Measurements from ENCODE around the gene KHK. TPM values are rescaled to one million over a fixed set of nuclear protein-coding genes. Genes with fewer than 3 reads are reported as not detected.

Gene KHK
- total RNA-seq, 2 donors from 2014 or later = 2.5 to 5.1 TPM

- Mint-ChIP-seq H3K9me3 (no peaks in the 10 kb centered on the region), H3K27me3 (no peaks in the 10 kb centered on the region), H3K4me3 (no peak overlapping the region), H3K27ac (no peak overlapping the region), H3K4me1 (ENCODE audit: low read depth in 2 of 2) (peaks cover 7 to 16% of the 10 kb centered on the region in 2 donors), H3K36me3 (no peaks in the 10 kb centered on the region)
- ATAC-seq = no peak
- DNase-seq (ENCODE audit: low spot score) = no peak
Measured at GRCh38 chr2:27089111-27089954, 2.8 kb downstream of the KHK start.

- Mint-ChIP-seq H3K4me3 (no peak overlapping the region), H3K4me1 (ENCODE audit: low read depth in 2 of 2) (peaks cover 0 to 19% of the 10 kb centered on the region in 2 donors), H3K36me3 (no peaks in the 10 kb centered on the region), H3K9me3 (no peaks in the 10 kb centered on the region), H3K27me3 (no peaks in the 10 kb centered on the region), H3K27ac (no peak overlapping the region)
- no peak for DNase-seq (ENCODE audit: low spot score)
- no peak for ATAC-seq
Measured at GRCh38 chr2:27091746-27092695, 5.4 kb downstream of the KHK start.

- no peak overlapping the region for H3K4me3 Mint-ChIP-seq
- peaks cover 0 to 19% of the 10 kb centered on the region in 2 donors for H3K4me1 Mint-ChIP-seq (ENCODE audit: low read depth in 2 of 2)
- H3K27me3 Mint-ChIP-seq = no peaks in the 10 kb centered on the region
- H3K36me3 Mint-ChIP-seq = no peaks in the 10 kb centered on the region
- DNase-seq (ENCODE audit: low spot score) (no peak), ATAC-seq (no peak)
- no peak overlapping the region for H3K27ac Mint-ChIP-seq
- H3K9me3 Mint-ChIP-seq = no peaks in the 10 kb centered on the region
Measured at GRCh38 chr2:27092696-27093429, 6.3 kb downstream of the KHK start.

GRCh38 chr2:27093430-27094352 lies 7.1 kb downstream of the KHK start:
- no peaks in the 10 kb centered on the region for H3K36me3 Mint-ChIP-seq
- ATAC-seq = no peak
- H3K4me3 Mint-ChIP-seq = no peak overlapping the region

DNA sequence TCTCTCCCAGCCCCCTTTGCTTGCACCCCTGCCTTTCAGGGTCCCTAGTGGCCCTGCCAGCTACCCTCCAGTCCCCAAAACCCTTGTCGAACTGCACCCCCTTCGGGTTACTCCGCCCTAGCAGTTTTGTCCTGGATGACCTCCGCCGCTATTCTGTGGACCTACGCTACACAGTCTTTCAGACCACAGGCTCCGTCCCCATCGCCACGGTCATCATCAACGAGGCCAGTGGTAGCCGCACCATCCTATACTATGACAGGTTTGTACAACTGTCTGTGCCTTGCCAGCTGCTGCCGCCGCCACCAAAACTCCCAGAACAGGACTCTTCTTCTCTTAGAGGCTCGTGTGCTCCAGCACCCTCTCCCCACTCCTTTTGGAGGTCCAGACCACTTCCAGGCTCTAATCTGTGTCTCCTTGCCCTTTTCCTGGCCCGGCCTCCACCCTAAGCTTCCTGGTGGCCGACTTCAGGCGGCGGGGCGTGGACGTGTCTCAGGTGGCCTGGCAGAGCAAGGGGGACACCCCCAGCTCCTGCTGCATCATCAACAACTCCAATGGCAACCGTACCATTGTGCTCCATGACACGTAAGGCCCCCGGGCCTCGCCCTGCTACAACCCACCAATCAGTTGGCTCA lies 7.9 kb downstream of the KHK start:
- H3K27ac Mint-ChIP-seq = no peak overlapping the region
- ATAC-seq (no peak), DNase-seq (ENCODE audit: low spot score) (no peak)
- H3K4me1 Mint-ChIP-seq (ENCODE audit: low read depth in 2 of 2) = peaks cover 0 to 19% of the 10 kb centered on the region in 2 donors
- H3K9me3 Mint-ChIP-seq = no peaks in the 10 kb centered on the region
- no peaks in the 10 kb centered on the region for H3K27me3 Mint-ChIP-seq
- H3K36me3 Mint-ChIP-seq = no peaks in the 10 kb centered on the region
- no peak overlapping the region for H3K4me3 Mint-ChIP-seq

More at GRCh38 chr2:27093430-27094352, 7.1 kb downstream of the KHK start:
- no peaks in the 10 kb centered on the region for H3K9me3 Mint-ChIP-seq
- H3K27ac Mint-ChIP-seq = no peak overlapping the region
- peaks cover 0 to 19% of the 10 kb centered on the region in 2 donors for H3K4me1 Mint-ChIP-seq (ENCODE audit: low read depth in 2 of 2)
- no peaks in the 10 kb centered on the region for H3K27me3 Mint-ChIP-seq
- no peak for DNase-seq (ENCODE audit: low spot score)

- DNase-seq (ENCODE audit: low spot score) (no peak), ATAC-seq (no peak)
- Mint-ChIP-seq H3K27me3 (no peaks in the 10 kb centered on the region), H3K4me1 (ENCODE audit: low read depth in 2 of 2) (peaks cover 0 to 15% of the 10 kb centered on the region in 2 donors), H3K9me3 (no peaks in the 10 kb centered on the region), H3K4me3 (no peak overlapping the region), H3K36me3 (no peaks in the 10 kb centered on the region), H3K27ac (no peak overlapping the region)
Measured at GRCh38 chr2:27095427-27095744, 8.8 kb downstream of the KHK start.

- no peaks in the 10 kb centered on the region for H3K27me3 Mint-ChIP-seq
- peak; percentile 70 to 80 for ATAC-seq
- H3K4me3 Mint-ChIP-seq = peak overlapping the region; percentile 30
- DNase-seq (ENCODE audit: low spot score) = no peak
- H3K9me3 Mint-ChIP-seq = no peaks in the 10 kb centered on the region
- peaks cover 0 to 15% of the 10 kb centered on the region in 2 donors for H3K4me1 Mint-ChIP-seq (ENCODE audit: low read depth in 2 of 2)
- no peaks in the 10 kb centered on the region for H3K36me3 Mint-ChIP-seq
- H3K27ac Mint-ChIP-seq = no peak overlapping the region
Measured at GRCh38 chr2:27095745-27096651, 9.4 kb downstream of the KHK start.

GRCh38 chr2:27096748-27097297 lies 10.3 kb downstream of the KHK start:
- ATAC-seq (no peak), DNase-seq (ENCODE audit: low spot score) (no peak)
- no peaks in the 10 kb centered on the region for H3K27me3 Mint-ChIP-seq
- peaks cover 0 to 12% of the 10 kb centered on the region in 2 donors for H3K4me1 Mint-ChIP-seq (ENCODE audit: low read depth in 2 of 2)
- H3K27ac Mint-ChIP-seq = no peak overlapping the region
- H3K36me3 Mint-ChIP-seq = no peaks in the 10 kb centered on the region
- H3K9me3 Mint-ChIP-seq = no peaks in the 10 kb centered on the region
- H3K4me3 Mint-ChIP-seq = no peak overlapping the region

- no peaks in the 10 kb centered on the region for H3K36me3 Mint-ChIP-seq
- H3K27ac Mint-ChIP-seq = no peak overlapping the region
- DNase-seq (ENCODE audit: low spot score) (no peak), ATAC-seq (no peak)
- no peak overlapping the region for H3K4me3 Mint-ChIP-seq
- H3K9me3 Mint-ChIP-seq = no peaks in the 10 kb centered on the region
- no peaks in the 10 kb centered on the region for H3K27me3 Mint-ChIP-seq
- H3K4me1 Mint-ChIP-seq (ENCODE audit: low read depth in 2 of 2) = peaks cover 0 to 12% of the 10 kb centered on the region in 2 donors
Measured at GRCh38 chr2:27097341-27097740, 10.8 kb downstream of the KHK start.

DNA sequence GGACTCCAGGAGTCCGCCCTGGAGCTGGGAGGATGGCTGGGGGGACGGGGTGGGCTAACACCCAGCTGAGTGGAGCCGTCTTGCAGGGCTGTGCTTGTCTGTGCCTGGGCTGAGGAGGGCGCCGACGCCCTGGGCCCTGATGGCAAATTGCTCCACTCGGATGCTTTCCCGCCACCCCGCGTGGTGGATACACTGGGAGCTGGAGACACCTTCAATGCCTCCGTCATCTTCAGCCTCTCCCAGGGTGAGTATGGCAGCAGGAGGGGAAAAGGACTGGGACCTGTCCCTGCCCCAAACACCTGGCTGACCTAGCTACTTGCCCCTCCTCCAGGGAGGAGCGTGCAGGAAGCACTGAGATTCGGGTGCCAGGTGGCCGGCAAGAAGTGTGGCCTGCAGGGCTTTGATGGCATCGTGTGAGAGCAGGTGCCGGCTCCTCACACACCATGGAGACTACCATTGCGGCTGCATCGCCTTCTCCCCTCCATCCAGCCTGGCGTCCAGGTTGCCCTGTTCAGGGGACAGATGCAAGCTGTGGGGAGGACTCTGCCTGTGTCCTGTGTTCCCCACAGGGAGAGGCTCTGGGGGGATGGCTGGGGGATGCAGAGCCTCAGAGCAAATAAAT lies 12.9 kb downstream of the KHK start:
- Mint-ChIP-seq H3K27ac (no peak overlapping the region), H3K9me3 (no peaks in the 10 kb centered on the region), H3K27me3 (no peaks in the 10 kb centered on the region), H3K36me3 (no peaks in the 10 kb centered on the region), H3K4me3 (no peak overlapping the region), H3K4me1 (ENCODE audit: low read depth in 2 of 2) (peaks cover 0 to 12% of the 10 kb centered on the region in 2 donors)
- DNase-seq (ENCODE audit: low spot score) (no peak), ATAC-seq (no peak)

DNA sequence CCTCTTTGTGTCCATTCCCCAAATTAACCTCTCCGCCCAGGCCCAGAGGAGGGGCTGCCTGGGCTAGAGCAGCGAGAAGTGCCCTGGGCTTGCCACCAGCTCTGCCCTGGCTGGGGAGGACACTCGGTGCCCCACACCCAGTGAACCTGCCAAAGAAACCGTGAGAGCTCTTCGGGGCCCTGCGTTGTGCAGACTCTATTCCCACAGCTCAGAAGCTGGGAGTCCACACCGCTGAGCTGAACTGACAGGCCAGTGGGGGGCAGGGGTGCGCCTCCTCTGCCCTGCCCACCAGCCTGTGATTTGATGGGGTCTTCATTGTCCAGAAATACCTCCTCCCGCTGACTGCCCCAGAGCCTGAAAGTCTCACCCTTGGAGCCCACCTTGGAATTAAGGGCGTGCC lies 13.5 kb downstream of the KHK start:
- ATAC-seq = no peak
- Mint-ChIP-seq H3K27ac (no peak overlapping the region), H3K27me3 (no peaks in the 10 kb centered on the region), H3K9me3 (no peaks in the 10 kb centered on the region), H3K4me1 (ENCODE audit: low read depth in 2 of 2) (peaks cover 0 to 12% of the 10 kb centered on the region in 2 donors), H3K36me3 (no peaks in the 10 kb centered on the region), H3K4me3 (no peak overlapping the region)
- DNase-seq (ENCODE audit: low spot score) = no peak
